ENCODE data around the gene VGLL4. TPM values are rescaled to one million over a fixed set of nuclear protein-coding genes. Genes with fewer than 3 reads are reported as not detected.
A peak's percentile ranks its signal among the peaks of the same experiment; 100 is the strongest.

VGLL4 gene
- total and polyA plus RNA-seq, 2 of the 4 experiments (the other 2 are of a cell fraction) = 26.2 to 35.4 TPM

DNA sequence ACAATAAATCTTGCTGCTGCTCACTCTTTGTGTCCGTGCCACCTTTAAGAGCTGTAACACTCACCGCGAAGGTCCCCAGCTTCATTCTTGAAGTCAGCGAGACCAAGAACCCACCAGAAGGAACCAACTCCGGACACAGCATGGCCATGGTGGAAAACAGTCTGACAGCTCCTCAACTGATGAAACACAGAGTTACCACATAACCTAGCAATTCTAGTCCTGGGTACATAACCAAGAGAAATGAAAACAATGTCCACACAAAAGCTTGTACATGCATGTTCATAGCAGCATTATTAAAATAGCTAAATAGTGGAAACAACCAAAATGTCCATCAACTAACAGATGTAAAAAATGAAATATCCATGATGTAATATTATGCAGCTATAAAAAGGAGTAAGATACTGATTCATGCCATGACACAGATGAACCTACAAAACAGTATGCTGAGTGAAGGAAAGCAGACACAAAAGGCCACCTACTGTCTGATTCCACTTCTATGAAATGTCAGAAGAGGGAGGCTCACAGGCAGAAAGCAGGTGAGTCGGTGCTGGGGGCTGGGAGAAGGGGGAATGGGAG, 36.8 kb downstream of the VGLL4 start:
- ChIA-PET CTCF (no interaction called here), POLR2A (ENCODE audit: unreplicated experiment) (interaction anchor here (1.2 kb wide), 1 partner anchor 31 kb away, joined by 3 read pairs; no protein-coding TSS in a partner anchor)
- no peak overlapping the region for H3K56ac ChIP-seq (ENCODE audit: extremely low read depth, insufficient read depth, low read length)
- intact Hi-C loops (cut with micrococcal nuclease) = no loop called here
- no peak overlapping the region; the same call in 1 of the 2 replicates for H4K91ac ChIP-seq (ENCODE audit: insufficient read depth, low read depth, low read length)
- in situ Hi-C loops (cut with MboI; ENCODE audit: low sequenced_read_pairs) = no loop called here
- H2BK120ac ChIP-seq (ENCODE audit: low read depth, low read length) = peak overlapping the region; percentile 41; the same call in 1 of the 2 replicates
- no peaks in the 10 kb centered on the region for H3K27me3 ChIP-seq (ENCODE audit: control insufficient read depth, insufficient read depth, low read length)
- H2AK9ac ChIP-seq (replicated peaks; ENCODE audit: low read depth, low read length, poor library complexity) = no peak overlapping the region
- peaks cover 16 to 75% of the 10 kb centered on the region in 2 experiments for H3K79me1 ChIP-seq (ENCODE audit: low read depth in 1 of 2, low read length in 2 of 2)
- no peak overlapping the region; the same call in 1 of the 2 replicates for H2AK5ac ChIP-seq (ENCODE audit: low read depth, low read length)
- no peak for DNase-seq
- 0 out of 2 replicates have a peak overlapping the region, but pooled peaks have one; percentile 9 for H3K4me2 ChIP-seq (ENCODE audit: low read depth, low read length)
- H3K9ac ChIP-seq (ENCODE audit: low read depth, low read length) = no peak overlapping the region
- no peak overlapping the region for H3K14ac ChIP-seq (replicated peaks; ENCODE audit: low read depth, low read length)
- no peak overlapping the region for H4K5ac ChIP-seq (ENCODE audit: low read depth, low read length)
- H4K20me1 ChIP-seq (ENCODE audit: insufficient read depth, low read length) = peaks cover 34% of the 10 kb centered on the region
- TF ChIP-seq CTCF (conservative IDR thresholded peaks at IDR 0.05; ENCODE audit: low read depth, low read length) (no peak), CEBPB (IDR thresholded peaks at IDR 0.05; ENCODE audit: low read depth, low read length) (no peak), RCOR1 (IDR thresholded peaks at IDR 0.05; ENCODE audit: insufficient replicate concordance, low read length) (no peak), FOS (IDR thresholded peaks at IDR 0.05; ENCODE audit: low read depth, low read length) (no peak), SMC3 (IDR thresholded peaks at IDR 0.05; ENCODE audit: low read depth, low read length) (no peak), RFX5 (IDR thresholded peaks at IDR 0.05; ENCODE audit: low read depth, low read length) (no peak), CHD1 (IDR thresholded peaks at IDR 0.05; ENCODE audit: low read depth, low read length) (no peak), RAD21 (IDR thresholded peaks at IDR 0.05; ENCODE audit: low read length) (no peak), MXI1 (IDR thresholded peaks at IDR 0.05; ENCODE audit: borderline replicate concordance, low read depth, low read length) (no peak), NFE2L2 (IDR thresholded peaks at IDR 0.05; ENCODE audit: low read depth, low read length) (no peak)
- WGBS, 2 experiments (ENCODE audit: extremely low coverage in 2 of 2, insufficient read length in 1 of 2) = no CpG with 5 or more reads among the region's 6 CpGs
- H3K27ac ChIP-seq (ENCODE audit: insufficient read depth, low read length) = peak overlapping the region; percentile 43; the same call in 1 of the 2 replicates
- H3K23ac ChIP-seq (ENCODE audit: low read depth, low read length) = peak overlapping the region; percentile 40; the same call in 1 of the 2 replicates
- H3K4ac ChIP-seq (ENCODE audit: low read depth, low read length) = peak overlapping the region; percentile 63; the same call in 1 of the 2 replicates
- H2AFZ ChIP-seq (replicated peaks; ENCODE audit: low read length, poor library complexity) = no peak overlapping the region
- H2BK20ac ChIP-seq (ENCODE audit: low read depth, low read length) = no peak overlapping the region
- no peak for ATAC-seq (ENCODE audit: low read depth)
- dilution Hi-C loops (cut with HindIII; ENCODE audit: low sequenced_read_pairs, unreplicated experiment) = no loop called here
- H3K18ac ChIP-seq (ENCODE audit: low read depth, low read length) = peak overlapping the region; percentile 55; the same call in 1 of the 2 replicates
- peak overlapping the region in 1 of 2 experiments; percentile 29; a peak in 1 of 4 replicates for H4K8ac ChIP-seq (ENCODE audit: low read depth in 2 of 2, low read length in 2 of 2)
- peak overlapping the region; percentile 24; the same call in 1 of the 3 replicates for H2BK15ac ChIP-seq (ENCODE audit: low read depth, low read length)
- H3K9me3 ChIP-seq (ENCODE audit: control insufficient read depth, insufficient read depth, low read length) = no peaks in the 10 kb centered on the region
- peak overlapping the region; percentile 54 for H2BK5ac ChIP-seq (ENCODE audit: low read depth, low read length, poor library complexity, severe bottlenecking)
- no TSS peak for BruUV-seq (replicated peaks)
- peaks cover 25% of the 10 kb centered on the region for H3K9me1 ChIP-seq (ENCODE audit: insufficient read depth, low read length)
- no peak overlapping the region for H3K4me3 ChIP-seq (ENCODE audit: insufficient read depth, low read depth, low read length)
- peaks cover 6% of the 10 kb centered on the region for H3K36me3 ChIP-seq (ENCODE audit: control insufficient read depth, insufficient read depth, low read length)
- peaks cover 40% of the 10 kb centered on the region for H3K4me1 ChIP-seq (ENCODE audit: control insufficient read depth, insufficient read depth, low read length)

All from IMR-90 (cell line).